HG02623 (cell line): ENCODE data around the gene AAMP.
"Not testable (repeated sequence)": the region's sequence is repeated elsewhere in the genome, so short reads cannot be mapped to it uniquely, and the experiment has no call there.

Experiments used
- ATAC-seq: cut with Tn5 transposase; IDR thresholded peaks from one replicate; pipeline ENCODE4 v1.9.1; 2021; ENCODE audit warnings: moderate library complexity; ENCODE audit not compliant: unreplicated experiment

AAMP gene

DNA sequence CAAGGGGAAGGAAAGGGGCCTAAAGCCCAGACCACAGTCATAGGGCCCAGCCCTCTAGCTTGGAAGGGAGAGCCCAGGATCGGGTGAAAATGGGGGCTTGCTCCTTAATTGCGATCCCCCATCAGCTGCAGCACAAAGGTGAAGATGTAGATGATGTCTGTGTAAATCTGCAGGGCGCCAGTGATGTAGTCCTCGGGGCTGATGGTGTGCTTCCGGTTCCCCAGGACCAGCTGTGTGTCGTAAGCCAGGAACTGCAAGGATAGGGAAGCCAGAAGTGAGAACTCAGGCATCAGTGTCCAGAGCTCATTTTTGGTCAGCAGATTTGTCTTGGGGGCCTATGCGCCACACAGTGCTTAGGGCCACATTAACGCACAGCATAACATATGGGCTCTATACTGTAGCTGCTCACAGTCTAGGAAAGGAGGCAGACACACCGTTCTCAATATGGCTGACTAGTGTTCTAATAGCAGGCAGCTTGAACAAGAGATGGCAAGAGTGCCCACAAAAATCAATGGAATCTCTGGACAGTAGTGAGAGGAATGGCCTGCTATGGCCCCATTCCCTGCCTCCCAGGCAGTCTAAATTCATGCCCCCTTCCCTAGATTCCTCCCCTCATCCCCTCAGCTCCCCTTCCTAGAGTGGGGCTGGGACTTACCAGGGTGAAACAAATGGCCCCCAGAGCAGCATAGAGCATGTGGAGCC lies 5.6 kb upstream of the AAMP start:
- no peak for ATAC-seq

DNA sequence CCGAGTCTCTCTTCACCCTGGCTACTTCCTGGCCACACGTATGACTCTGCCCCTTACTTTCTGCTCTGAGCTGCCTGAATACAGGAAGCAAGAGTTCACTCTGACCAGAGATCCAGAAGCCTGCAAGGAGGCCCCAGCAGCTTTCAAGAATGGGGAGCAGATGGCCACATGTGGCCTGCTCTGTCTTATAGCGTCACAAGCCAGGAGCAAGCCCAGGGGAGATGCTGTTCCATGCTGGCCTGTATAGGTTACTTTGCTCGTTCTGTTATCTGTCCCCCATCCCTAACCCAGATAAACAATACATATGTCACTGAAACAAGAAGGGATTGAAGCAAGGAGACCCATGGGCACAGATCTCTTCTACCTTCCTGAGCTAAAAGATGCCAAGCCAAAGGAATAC lies 4.6 kb upstream of the AAMP start:
- no peak for ATAC-seq

DNA sequence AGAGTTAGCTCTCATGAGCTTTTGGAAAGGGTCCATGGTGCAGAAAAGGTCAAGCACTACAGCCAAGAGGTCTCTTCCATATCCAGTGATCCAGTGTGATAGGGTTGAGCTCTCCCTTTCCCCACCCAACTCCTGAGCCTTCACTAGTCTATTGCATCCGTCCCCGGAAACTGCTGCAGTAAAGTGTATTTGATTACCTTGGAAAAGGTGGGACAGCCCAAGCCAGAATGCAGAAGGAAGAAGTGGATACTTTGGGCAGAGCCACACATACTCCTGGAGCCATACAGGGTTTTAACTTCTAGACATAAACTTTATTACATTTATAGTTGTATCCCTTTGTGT lies 3.9 kb upstream of the AAMP start:
- no peak for ATAC-seq

DNA sequence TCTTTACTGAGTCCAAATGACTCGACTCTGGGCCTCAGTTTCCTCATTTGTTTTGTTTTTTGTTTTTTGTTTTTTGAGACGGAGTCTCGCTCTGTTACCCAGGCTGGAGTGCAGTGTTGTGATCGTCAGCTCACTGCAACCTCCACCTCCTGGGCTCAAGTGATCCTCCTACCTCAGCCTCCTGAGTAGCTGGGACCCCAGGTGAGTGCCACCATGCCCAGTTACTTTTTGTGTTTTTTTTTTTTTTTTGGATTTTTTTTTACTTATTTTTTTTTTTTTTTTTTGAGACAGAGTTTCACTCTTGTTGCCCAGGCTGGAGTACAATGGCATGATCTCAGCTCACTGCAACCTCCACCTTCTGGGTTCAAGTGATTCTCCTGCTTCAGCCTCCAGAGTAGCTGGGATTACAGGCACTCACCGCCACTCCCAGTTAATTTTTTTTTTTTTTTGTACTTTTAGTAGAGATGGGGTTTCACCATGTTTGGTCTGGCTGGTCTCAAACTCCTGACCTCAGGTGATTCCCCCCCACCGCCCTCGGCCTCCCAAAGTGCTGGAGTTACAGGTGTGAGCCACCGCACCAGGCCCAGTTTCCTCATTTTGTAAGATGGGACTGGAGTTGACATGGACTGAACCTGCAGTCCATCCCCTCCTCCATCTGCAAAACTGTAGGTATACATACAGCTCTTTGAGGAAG lies 3.4 kb upstream of the AAMP start:
- not testable (repeated sequence) for ATAC-seq

DNA sequence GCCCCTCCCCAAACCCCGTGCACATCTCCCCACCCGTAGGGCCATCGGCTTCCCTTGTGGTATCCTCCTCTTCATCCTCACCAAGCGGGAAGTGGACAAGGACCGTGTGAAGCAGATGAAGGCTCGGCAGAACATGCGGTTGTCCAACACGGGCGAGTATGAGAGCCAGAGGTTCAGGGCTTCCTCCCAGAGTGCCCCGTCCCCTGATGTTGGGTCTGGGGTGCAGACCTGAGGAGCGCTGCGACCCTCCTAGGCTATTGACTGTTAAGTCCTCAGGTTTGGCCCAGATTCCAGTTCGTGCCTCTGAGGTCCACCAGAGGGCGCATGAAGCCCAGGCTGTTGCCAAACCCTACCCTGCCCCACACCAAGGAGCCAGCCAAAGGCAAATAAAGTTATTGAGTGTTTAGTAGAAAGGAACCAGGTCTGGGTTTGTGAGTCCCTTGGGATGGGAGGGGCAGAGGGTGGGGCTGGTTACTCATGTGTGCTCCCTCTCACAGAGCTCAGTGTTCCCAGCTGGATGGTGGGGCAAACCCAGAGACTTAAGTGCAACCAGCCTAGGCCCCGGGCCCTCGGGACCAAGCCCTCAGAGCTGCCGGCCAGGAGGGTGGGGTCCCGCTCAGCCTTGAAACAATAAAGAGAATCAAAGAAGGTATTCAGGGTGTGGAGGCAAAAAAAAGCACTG lies 2.7 kb upstream of the AAMP start:
- ATAC-seq: no peak

DNA sequence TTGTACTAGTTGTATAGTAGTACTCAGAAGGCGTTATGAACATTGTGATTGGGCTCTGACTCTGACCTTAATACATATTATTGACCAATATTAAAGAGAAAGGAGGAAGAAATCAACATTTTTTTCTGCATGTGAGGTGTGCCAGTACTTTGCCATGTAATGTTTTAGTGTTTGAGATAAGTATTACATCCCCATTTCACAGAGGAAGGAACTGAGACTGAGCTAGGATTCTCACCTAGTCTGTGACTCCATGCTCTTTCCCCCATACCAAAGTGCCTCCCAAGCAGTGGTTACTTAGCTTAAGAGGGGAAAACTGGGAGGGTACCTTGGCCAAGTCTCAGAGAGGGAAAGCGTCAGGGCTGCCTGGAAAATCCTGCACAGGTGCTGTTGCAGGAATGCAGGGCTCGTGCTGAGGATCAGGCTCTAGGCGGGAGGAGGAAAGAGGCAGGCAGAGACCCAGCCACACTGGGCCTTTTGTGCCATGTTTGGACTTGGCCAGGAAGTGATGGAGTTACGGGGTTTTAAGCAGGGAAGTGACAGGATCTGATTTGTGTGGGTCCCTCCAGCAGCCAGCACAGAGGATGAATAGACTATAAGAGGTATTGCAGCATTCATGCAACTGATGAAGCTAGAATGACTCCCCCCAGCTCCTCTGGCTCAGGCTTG lies 2.1 kb upstream of the AAMP start:
- ATAC-seq: no peak

DNA sequence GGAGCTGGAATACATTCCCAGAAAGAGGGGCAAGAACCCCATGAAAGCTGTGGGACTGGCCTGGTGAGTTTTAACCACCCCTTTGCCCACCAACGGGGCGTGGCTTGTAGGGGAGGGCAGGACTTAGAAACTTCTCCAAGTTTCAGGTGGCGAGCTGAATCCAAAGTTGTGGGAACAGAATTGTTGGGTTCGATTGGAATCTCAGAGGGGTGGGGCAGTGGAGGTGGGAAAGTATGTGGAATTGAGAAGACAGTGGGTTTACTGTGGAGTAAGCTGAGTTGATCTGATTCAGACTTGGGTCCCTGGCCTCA lies 1.5 kb upstream of the AAMP start:
- no peak for ATAC-seq

DNA sequence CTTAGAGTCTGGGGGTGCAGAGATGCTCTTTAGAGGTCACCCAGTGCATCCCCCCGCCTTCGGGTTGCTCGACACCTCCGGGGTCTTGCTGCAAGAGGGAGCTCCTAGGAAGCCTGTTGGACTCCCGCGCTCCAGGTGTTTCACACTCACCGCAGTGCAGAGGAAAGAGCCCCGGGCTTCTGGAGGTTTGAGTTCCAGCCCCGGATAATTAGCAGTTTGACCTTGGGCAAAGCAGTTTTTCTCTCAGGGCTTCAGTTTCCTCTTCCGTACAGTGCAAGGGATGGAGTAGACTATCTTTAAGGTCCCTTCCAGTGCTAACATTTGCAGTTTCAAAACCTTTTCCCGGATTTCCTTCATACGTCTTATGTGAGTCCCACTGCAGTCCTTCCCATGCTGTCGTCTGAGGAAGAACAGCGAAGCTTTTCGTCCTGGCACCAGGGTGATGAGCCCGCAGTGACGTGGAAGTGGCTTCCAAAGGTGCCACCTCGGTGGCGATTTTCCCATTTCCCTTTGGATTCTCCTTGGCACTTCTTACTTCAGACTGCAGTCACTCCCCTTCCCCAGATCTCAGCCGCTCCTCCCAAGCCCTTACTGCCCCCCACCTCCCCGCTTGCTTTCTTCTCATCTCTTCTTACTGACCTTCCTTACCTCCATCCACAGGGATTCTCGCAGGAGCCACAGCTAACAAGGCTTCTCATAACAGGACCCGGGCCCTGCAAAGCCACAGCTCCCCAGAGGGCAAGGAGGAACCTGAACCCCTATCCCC lies 967 bp upstream of the AAMP start:
- ATAC-seq: no peak

DNA sequence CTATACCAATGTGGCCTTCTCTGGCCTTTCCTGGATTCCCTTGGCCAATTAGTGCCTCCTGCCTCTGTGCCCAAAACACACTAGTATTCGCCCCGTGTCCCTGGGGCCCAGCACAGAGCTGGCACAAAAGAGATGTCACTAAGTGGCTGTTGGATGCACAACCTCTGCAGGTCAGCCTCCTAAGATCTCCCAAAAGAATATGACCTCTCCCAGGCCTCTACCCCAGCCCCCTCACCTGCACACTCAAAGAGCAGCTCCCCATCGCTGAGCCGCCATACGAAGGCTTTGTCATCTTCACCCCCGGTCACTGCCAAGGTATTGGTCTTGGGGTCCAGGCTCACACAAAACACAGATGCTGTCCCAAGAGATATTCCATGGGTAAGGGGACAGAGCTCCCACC lies 2.7 kb downstream of the AAMP start:
- ATAC-seq: no peak

DNA sequence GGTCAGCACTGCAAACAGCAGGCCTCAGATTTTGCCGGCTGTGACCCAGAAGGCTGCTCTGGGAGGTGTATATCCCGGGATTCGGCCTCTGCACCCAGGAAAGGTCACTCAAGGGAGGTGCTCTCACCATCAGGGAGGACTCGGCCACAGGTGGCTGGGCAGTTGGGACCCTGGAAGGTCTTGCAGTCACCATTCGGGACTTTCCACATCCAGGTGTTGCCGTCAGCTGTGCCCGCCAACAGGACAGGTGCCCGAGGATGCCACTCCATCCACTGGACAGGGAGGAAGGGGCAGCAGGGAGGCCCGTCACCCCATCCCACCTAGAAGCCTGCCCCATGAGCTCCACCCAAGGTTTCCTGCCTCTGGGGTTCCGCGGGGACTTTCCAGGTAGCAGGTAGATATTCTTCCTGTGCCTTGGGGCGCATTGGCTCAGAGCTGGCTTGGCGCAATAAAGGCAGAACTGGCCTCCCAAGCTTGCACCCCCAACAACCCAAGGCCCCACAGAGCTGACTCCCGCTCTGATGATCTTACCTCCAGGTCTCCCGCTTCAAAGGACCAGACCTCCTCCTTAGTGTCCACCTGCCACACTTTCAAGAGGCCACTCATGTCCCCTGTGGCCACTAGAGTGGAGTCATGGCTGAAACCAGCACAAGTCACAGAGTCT lies 3.5 kb downstream of the AAMP start:
- ATAC-seq: no peak

DNA sequence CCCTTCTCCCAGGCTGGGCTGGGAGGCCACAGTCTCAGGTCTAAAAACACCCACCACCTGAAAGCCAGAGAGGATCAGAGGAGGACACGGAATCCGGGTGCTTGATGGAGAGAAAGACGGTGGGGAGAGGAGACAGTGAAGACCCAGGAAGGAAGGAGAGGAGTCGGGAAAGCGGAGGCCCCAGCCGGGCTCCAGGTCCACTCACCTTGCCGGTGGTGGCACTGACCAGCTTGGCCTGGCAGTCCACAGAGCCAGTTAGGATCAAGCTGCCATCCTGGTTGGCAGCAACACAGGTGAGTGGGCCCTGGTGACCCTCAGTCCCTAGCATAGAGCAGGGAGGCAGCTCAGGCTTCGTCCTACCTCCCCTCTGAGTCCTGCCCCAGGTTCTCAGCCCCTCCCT lies 4.3 kb downstream of the AAMP start:
- no peak for ATAC-seq

DNA sequence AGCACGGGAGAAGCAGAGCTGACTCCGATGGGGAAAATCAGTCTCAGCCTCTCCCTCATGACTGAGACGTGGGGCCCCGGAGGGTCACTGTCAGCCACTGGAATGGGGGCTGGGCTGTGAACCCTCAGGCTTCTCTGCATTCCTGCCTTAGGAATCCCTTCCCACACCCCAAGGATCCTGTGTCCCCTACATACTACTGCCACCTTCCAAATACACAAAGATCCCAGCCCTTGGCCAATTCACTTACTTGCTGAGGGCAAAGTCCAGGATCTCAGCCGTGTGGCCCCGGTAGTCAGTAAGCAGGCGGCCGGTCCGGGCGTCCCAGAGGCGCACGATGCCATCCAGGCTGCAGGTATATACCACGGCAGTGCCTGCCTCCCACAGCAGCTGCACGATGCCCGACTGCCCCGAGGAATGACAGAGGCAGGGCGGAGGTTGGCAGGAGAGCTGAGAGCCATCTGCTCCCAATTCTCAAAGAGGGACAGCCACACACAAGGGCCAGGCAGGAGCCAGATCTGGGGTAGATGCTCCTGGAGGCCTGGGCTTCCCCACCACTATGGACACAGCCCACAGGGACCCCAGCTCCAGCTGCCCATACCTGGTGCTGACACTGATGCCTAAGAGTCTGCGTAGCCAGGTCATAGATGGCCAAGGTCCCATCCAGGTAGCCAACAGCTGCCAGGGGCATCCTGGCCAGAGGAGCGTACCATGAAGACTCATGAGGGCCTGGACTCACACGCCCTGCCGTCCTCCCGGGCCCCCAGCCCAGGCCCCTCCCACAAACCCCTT lies 5.0 kb downstream of the AAMP start:
- no peak for ATAC-seq

DNA sequence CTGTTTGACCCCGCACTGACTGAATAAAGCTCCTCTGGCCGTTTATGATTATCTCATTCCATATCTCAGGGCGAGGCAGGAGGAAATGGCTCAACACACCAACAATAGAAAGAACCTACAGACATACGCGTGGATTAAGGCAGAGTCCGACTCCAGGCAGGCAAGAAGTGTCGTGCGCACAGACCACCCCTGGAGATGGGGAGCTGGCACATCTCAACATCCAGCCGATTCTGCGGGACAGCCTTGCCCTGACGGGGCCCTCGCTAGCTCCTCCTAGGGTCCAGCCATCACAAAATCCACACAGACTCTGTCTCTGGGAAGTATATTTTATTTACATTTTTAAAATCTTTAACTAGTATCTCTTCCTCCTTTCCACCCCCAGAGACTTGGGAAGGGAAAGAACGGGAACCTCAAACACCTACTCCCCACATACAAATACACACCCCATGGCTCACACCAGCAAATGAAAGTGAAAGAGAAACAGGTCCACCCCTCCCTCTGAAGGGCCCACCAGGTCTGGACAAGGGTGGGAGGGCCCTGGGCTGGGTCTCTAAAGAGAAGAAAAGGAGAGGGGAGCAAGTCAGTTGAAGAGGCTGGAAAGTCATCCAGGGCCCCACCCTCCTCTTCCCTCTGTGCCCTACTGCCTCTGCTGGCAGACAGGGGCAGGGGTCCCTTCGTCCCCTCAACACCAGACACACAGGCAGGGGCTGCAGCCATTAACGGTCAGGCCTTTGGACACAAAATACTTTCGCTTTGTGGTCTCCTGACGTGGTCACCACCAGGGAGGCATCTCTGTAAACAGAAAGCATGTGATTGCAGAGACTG lies 5.9 kb downstream of the AAMP start:
- ATAC-seq: no peak

DNA sequence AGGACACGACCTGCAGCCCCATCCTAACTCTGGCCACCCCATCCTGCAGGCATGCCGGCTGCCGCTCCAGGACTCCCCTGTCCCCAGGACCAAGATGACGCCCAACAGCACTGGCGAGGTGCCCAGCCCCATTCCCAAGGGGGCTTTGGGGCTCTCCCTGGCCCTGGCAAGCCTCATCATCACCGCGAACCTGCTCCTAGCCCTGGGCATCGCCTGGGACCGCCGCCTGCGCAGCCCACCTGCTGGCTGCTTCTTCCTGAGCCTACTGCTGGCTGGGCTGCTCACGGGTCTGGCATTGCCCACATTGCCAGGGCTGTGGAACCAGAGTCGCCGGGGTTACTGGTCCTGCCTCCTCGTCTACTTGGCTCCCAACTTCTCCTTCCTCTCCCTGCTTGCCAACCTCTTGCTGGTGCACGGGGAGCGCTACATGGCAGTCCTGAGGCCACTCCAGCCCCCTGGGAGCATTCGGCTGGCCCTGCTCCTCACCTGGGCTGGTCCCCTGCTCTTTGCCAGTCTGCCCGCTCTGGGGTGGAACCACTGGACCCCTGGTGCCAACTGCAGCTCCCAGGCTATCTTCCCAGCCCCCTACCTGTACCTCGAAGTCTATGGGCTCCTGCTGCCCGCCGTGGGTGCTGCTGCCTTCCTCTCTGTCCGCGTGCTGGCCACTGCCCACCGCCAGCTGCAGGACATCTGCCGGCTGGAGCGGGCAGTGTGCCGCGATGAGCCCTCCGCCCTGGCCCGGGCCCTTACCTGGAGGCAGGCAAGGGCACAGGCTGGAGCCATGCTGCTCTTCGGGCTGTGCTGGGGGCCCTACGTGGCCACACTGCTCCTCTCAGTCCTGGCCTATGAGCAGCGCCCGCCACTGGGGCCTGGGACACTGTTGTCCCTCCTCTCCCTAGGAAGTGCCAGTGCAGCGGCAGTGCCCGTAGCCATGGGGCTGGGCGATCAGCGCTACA lies 7.0 kb downstream of the AAMP start:
- no peak for ATAC-seq

DNA sequence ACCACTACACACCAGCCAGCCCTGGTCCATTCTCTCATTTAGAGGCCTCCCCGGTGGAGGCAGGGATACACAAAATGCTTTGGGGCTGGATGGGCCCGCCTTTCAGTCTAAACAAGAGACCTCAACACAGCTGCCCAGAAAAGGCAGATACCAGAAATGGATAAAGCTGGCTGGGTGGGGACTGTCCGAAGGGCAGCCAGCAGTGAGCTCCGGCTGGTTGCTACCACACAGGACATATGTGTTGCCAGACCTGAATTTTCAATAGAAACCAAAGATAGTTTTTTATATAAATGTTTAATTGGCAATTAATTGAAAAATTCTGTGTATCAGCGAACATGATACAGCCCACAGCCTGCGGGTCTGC lies 7.7 kb downstream of the AAMP start:
- no peak for ATAC-seq

DNA sequence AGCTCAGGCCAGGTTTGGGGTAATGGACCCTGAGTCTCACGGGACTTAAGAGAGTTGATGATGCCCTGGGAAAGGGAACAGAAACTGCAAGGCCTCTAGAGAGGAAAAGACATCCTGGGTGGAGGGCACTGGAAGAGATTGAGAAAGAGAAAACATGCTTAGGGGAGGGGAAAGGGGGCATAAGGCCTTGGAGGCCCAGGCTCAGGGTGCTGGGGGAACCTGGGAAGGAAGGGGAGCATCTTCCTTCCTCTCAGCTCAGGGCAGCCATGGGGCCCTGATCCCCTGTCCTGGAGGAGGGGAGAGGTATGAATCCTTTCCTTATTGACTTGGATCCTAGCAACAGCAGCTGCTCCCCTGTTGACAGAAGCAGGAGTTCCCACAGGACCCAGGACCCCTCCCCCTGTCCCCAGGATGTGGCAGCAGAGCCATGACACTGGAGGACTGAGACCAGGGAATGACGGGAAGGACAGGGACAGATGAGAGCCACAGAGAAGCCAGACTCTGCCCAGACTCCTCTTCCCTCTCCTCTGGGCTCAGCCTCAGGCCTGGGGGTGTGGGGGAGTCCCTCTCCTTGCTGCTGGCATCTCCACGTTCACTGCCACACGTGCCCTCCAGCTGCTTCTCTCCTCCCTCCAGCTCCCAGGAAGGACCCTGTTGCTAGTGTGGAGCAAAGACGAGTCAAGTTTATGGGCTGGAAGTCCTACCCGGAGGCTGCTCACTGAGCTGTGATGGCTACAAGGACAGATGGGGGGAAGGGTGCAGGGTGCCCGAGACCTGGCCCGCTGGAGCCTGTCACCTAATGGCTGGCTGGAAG lies 8.3 kb downstream of the AAMP start:
- no peak for ATAC-seq

DNA sequence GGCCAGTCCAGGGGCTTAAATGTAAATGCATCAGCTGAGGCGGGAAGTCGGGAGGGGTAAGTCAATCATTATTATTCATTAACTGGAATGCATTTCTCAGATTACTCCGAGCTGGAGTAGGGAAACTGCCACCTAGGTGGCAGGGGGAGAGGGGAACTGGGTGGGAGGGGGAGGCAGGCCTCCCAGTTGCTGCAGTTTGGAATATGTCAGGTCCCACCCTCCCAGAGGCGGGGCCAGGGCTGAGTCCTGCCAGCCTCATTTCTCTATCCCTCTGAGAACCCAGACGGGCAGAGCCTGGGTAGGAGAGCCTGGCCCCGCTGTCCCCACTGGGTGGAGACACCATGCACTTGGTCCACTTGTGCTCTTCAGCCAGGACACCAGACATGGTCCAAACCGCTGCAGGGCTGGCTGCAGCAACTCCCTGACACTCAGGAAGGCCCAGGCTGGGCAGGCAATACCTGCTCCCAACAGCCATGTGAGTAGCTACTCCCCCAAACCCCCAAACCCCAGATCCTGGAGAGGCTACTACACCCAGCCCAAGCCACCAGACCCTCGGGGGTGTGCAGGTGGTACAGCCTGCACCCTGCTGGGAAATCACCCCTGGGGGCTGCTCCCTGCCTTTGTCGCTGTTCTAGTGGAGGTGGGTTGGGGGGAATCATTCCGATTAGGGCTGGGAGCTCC lies 9.1 kb downstream of the AAMP start, which contains the start of gene GPBAR1:
Gene GPBAR1 (plus strand): TSS at position 274 of the 681 bp plus-strand sequence. CDS start 1,710 bp downstream, outside the sequence.
- ATAC-seq: no peak
